Adipocyte (in vitro differentiated cells): Measurements from ENCODE around the gene SUPT20HL1.
"Not testable (repeated sequence)": the region's sequence is repeated elsewhere in the genome, so short reads cannot be mapped to it uniquely, and the experiment has no call there.

Source experiments
- DNase-seq: peaks from one replicate; pipeline ENCODE4 v3.0.0-alpha.2; 2015; ENCODE audit warnings: low read depth
- H3K27me3 ChIP-seq: replicated peaks from 2 replicates; pipeline ENCODE4 v1.7.0; 2013; ENCODE audit warnings: mild to moderate bottlenecking, low read length, moderate library complexity; ENCODE audit not compliant: control insufficient read depth, insufficient read depth
- H3K36me3 ChIP-seq: 2 replicates; pipeline ENCODE4 v1.7.0; 2013; ENCODE audit warnings: low read length, mild to moderate bottlenecking, moderate library complexity; ENCODE audit not compliant: control insufficient read depth, insufficient read depth, severe bottlenecking
- H3K4me1 ChIP-seq: 2 replicates; pipeline ENCODE4 v1.7.0; 2013; ENCODE audit warnings: mild to moderate bottlenecking, low read length, moderate library complexity; ENCODE audit not compliant: control insufficient read depth, insufficient read depth
- H3K4me3 ChIP-seq: 2 replicates; pipeline ENCODE4 v1.7.0; 2013; ENCODE audit warnings: mild to moderate bottlenecking, low read length, moderate library complexity
- H3K9ac ChIP-seq: 2 replicates; pipeline ENCODE4 v1.7.0; 2013; ENCODE audit warnings: mild to moderate bottlenecking, low read length, moderate library complexity
- H3K9me3 ChIP-seq: 2 replicates; pipeline ENCODE4 v1.7.0; 2013; ENCODE audit warnings: mild to moderate bottlenecking, low read length, moderate library complexity; ENCODE audit not compliant: control insufficient read depth

The SUPT20HL1 gene

GRCh38 chrX:24360272-24360671 lies at the start of gene SUPT20HL1:
TSS of gene SUPT20HL1 (plus strand) at chrX:24360639. CDS start at chrX:24362761, 2,122 bp downstream.
- DNase-seq, result no peak
- no peaks in the 10 kb centered on the region for H3K27me3 ChIP-seq
- no peak within 1 kb of the TSS for H3K4me3 ChIP-seq
- no peaks in the 10 kb centered on the region for H3K36me3 ChIP-seq
- H3K9ac ChIP-seq, result no peak within 1 kb of the TSS
- H3K4me1 ChIP-seq, result no peaks in the 10 kb centered on the region
- no peaks in the 10 kb centered on the region for H3K9me3 ChIP-seq

GRCh38 chrX:24310916-24311315 lies 49.5 kb upstream of the SUPT20HL1 start:
- H3K9ac ChIP-seq, DNase-seq, H3K4me1 ChIP-seq, H3K9me3 ChIP-seq, H3K36me3 ChIP-seq, H3K4me3 ChIP-seq: not testable (repeated sequence)
- peaks cover 16% of the 10 kb centered on the region for H3K27me3 ChIP-seq

GRCh38 chrX:24311507-24312248 lies 48.8 kb upstream of the SUPT20HL1 start:
- peaks cover 13% of the 10 kb centered on the region for H3K27me3 ChIP-seq
- not testable (repeated sequence) for DNase-seq, H3K9me3 ChIP-seq, H3K4me3 ChIP-seq, H3K9ac ChIP-seq, H3K4me1 ChIP-seq, H3K36me3 ChIP-seq

DNA sequence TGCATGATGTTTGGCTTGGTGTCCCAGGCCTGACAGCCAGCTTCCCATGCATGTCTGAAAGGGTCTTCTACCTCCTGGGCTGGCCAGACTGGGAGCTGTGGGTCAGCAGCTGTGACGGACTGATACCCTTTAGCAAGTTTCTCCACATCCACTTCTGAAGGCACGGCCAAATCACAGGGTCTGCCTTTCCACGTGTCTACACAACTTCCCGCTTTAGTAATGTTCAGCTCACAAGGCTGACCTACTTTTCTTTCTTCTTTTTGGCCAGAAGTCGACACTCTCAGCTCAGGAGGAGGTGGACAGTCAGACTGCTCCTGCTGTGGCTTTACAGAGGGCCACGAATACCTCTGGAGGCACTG lies 48.2 kb upstream of the SUPT20HL1 start:
- not testable (repeated sequence) for H3K4me1 ChIP-seq, H3K9ac ChIP-seq, H3K9me3 ChIP-seq, H3K36me3 ChIP-seq, DNase-seq, H3K4me3 ChIP-seq
- H3K27me3 ChIP-seq, result peaks cover 13% of the 10 kb centered on the region

GRCh38 chrX:24314019-24314635 lies 46.3 kb upstream of the SUPT20HL1 start, which contains the start of gene SUPT20HL2:
TSS of gene SUPT20HL2 (minus strand) at chrX:24314069. CDS start at chrX:24313315, 754 bp downstream.
- peaks cover 7% of the 10 kb centered on the region for H3K27me3 ChIP-seq
- H3K36me3 ChIP-seq, result no peaks in the 10 kb centered on the region
- H3K9ac ChIP-seq, result no peak within 1 kb of the TSS
- no peak for DNase-seq
- H3K9me3 ChIP-seq, result no peaks in the 10 kb centered on the region
- H3K4me1 ChIP-seq, result no peaks in the 10 kb centered on the region
- no peak within 1 kb of the TSS for H3K4me3 ChIP-seq

DNA sequence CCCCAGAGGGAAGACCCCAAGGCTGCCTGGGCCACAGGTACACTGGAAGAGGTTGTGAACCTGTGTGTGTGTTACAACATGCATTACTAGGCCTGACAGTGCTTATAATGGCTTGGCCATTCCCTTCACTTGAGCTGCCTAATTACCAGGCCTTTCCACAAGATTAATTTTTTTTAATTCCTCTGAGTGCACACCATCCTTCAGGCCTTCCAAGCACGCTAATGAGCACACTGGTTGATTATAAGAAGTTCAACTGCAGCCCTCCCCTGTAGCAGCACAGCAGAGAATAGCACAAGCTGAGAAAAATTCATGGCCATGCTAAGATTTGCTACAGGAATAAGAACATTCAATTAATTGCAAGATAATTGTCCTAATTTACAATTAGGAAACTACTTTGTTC lies 44.3 kb upstream of the SUPT20HL1 start:
- no peak for DNase-seq
- H3K27me3 ChIP-seq, result peaks cover 5% of the 10 kb centered on the region
- no peaks in the 10 kb centered on the region for H3K36me3 ChIP-seq
- no peaks in the 10 kb centered on the region for H3K4me1 ChIP-seq
- H3K4me3 ChIP-seq, result no peak overlapping the region
- H3K9me3 ChIP-seq, result no peaks in the 10 kb centered on the region
- no peak overlapping the region for H3K9ac ChIP-seq

GRCh38 chrX:24317567-24317966 lies 42.9 kb upstream of the SUPT20HL1 start:
- no peak overlapping the region for H3K9ac ChIP-seq
- no peak for DNase-seq
- no peak overlapping the region for H3K4me3 ChIP-seq

GRCh38 chrX:24321741-24322395 lies 38.6 kb upstream of the SUPT20HL1 start:
- Histone ChIP-seq H3K27me3 (peaks cover 9% of the 10 kb centered on the region), H3K4me3 (no peak overlapping the region), H3K9ac (no peak overlapping the region), H3K9me3 (no peaks in the 10 kb centered on the region), H3K36me3 (no peaks in the 10 kb centered on the region), H3K4me1 (no peaks in the 10 kb centered on the region)
- no peak for DNase-seq

More at GRCh38 chrX:24317567-24317966, 42.9 kb upstream of the SUPT20HL1 start:
- Histone ChIP-seq H3K9me3 (no peaks in the 10 kb centered on the region), H3K27me3 (peaks cover 9% of the 10 kb centered on the region), H3K4me1 (no peaks in the 10 kb centered on the region), H3K36me3 (no peaks in the 10 kb centered on the region)

DNA sequence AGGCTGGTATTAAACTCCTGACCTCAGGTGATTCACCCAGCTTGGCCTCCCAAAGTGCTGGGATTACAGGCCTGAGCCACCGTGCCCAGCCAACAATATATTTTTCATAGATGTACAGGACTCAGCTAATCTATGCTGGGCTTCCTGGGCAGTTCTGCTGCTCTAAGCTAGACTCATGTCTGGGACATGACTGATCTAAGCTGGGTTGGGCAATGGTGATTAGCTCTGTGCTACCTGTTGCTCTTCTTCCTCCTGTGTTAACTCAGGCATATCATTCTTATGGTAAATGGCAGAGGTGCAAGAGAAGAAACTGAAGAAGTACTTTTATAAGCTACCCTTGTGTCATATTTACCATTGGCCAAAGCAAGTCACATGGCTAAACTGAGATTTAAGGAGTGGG lies 35.2 kb upstream of the SUPT20HL1 start:
- DNase-seq, result no peak
- Histone ChIP-seq H3K4me1 (no peaks in the 10 kb centered on the region), H3K9me3 (no peaks in the 10 kb centered on the region), H3K27me3 (peaks cover 7% of the 10 kb centered on the region), H3K36me3 (no peaks in the 10 kb centered on the region), H3K4me3 (no peak overlapping the region), H3K9ac (no peak overlapping the region)

DNA sequence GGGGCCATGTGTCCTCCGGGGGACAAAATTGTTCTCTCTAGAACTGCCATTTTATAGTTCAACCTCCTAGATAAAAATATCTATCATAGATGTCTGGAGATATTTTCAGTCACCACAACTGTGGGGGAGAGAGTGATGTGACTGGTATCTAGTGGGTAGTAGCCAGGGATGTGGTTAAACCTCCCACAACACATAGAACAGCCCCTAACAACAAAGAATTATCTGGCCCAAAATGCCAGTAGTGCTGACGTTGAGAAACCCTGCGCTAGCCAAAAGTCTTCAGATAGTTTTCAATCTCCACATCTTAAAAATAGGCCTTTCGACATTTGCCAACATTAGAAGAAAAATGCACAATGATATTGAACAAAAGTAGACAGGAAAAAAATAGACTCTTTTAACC lies 27.6 kb upstream of the SUPT20HL1 start:
- Histone ChIP-seq H3K9ac (no peak overlapping the region), H3K9me3 (no peaks in the 10 kb centered on the region), H3K27me3 (peaks cover 4% of the 10 kb centered on the region), H3K36me3 (no peaks in the 10 kb centered on the region), H3K4me3 (no peak overlapping the region), H3K4me1 (no peaks in the 10 kb centered on the region)
- DNase-seq, result peak; percentile 1

DNA sequence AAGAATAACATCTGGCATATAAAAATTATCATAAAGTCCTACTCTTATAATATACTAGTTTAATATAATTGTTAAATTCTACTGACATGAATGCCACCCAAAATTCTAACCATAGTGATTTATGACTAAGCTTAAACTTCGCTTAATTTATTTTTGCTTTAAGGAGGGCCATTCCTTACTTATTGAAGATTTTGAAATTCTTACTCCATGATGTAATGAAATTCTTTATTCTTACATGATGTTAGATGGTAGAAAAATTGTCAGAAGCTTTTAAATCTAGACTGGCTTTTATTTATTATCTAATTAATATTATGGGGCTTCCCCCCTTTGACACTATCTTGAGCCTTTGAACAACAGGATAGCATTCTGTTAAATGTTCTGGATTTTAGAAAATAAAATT lies 27.1 kb upstream of the SUPT20HL1 start:
- H3K4me1 ChIP-seq, result no peaks in the 10 kb centered on the region
- no peak overlapping the region for H3K9ac ChIP-seq
- peaks cover 4% of the 10 kb centered on the region for H3K27me3 ChIP-seq
- peak; percentile 40 for DNase-seq
- H3K4me3 ChIP-seq, result no peak overlapping the region
- no peaks in the 10 kb centered on the region for H3K9me3 ChIP-seq
- H3K36me3 ChIP-seq, result no peaks in the 10 kb centered on the region
